Occipital lobe (tissue), 2 donors: ENCODE results near the gene PEPD. TPM values are rescaled to one million over a fixed set of nuclear protein-coding genes. Genes with fewer than 3 reads are reported as not detected.

ENCODE experiments used
- DNase-seq: peaks from one replicate; lab custom pipeline; 2025; lab: John Stamatoyannopoulos, UW
- total RNA-seq: library from RNA; depleted of rRNA; stranded (reverse); fragments of >200 nt; gene quantifications from one replicate; pipeline ENCODE4 v1.2.3, GENCODE V29; 2014

The PEPD gene
- total RNA-seq, 1 donor from 2014 or later: 21.5 TPM

DNA sequence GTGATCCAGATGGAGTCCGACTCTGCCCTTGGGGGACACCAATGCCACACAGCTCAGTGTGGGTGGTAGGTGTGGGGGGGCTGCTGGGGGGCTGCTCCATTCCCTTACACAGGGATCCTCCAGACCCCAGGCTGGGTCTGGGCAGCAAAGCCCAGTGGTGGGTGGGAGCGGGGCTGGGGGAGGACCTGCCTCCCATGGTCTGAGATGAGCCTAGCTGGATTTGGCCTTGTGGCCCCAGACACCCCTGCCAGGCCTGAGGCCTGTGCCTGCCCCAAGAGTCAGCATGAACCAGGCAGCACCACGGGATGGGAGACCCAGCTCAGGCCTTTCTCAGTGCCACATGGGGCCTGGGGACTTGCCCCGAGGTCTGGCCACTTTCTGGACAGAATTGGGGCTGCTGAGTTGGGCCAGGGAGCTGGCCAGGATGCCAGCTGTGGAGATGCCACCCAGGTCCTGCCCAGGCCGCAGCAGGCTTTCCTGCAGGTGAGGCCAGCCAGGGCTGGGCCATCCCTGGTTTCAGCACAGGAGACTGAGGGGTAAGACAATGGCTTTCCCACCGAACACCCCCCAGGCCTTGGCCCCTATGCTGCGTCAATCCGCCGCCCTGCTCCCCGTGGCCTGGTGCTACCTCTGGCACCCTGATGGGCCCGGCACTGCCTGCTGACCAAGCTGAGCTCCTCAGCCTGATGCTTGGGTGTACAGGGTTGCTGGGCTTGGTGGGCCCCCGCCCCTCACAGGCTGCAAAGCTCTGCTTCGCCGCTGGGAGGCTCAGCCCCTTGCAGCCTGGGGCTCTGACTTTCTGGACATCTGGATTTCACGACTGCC is 123.8 kb downstream of the PEPD start:
- no peak for DNase-seq

DNA sequence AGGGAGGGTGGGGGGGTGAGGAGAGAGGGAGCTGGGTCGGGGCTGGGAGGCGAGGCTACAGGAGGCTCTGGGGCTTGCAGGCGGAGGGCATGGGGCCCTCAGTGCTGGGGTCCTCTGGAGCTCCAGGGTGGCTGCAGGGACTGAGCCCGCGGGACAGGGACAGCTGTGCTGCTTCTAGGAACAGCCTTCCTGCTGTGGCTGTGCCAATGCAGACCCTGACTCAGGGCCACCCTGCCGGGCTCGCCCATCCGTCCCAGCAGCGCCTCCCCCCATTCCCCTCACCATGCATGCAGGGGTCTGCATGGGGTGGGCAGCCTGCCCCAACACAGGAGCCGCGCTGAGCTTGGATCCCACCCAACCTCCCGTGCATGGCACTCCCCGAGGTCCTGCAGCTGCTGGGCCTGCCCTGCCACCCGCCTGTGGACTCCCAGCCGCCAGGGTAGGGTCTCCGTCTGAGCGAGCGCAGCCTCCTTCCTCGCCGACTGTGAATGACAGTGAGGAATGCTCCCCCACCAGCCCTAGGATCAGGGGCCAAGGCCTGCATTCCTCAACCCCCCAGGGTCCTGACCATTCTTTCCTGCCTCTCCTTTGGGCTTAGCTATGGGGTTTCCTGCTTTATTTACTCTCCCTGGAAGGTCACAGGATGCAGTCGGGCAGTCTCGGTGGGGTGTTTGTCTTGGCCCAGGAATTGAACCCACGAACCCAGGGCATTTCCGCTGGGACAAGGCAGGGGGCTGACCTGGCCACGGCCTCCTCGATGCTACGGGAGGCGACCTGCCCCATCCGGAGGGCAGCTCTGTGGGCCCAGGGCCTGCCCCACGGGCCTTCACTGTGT is 124.7 kb downstream of the PEPD start:
- no peak for DNase-seq

DNA sequence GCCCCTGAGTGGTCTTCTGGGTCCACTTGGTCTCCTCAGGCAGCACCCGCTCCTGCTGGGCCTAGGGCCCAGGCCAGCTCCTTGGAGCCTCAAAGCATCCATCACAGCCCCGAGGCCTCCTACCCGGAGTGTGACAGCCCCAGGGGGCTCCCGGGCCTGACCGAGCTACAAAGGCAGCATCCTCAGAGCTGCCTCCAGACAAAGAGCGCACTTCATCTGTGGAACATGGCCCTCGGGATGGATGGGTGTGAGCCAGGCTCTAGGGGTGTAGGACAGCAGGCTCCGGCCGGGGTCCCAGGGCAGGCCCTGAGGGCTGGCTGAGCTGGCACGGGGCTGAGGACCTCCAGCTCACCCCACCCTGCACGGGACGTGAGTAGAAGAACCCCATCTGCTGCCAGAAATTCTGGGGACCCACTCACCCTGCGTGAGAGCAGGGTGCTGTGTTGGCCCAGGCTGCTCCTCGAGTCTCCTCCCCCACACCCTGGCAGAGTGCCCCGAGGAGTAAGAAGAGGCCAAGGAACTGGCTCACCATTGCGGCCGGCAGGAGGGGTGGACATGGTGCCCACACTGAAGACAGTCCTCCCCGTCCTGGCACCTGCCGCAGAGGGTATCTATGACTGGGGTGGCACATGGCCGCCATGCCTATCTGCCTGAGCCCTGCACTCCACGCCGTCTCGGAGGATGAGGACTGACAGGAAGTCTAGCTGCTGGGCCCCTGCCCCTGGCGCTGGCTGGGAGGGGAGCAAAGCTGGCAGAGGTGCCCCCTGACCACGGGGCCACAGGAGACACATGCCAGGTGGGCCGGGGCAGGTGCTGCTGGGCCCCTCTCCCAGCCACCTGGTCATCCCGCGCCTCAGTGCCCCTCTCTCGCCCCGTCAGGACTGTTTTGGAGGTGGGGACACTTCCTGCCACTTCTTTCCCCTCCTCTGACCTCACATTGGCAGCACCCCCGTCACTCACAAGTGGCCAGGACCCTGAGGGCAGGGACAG is 125.7 kb downstream of the PEPD start:
- no peak for DNase-seq

DNA sequence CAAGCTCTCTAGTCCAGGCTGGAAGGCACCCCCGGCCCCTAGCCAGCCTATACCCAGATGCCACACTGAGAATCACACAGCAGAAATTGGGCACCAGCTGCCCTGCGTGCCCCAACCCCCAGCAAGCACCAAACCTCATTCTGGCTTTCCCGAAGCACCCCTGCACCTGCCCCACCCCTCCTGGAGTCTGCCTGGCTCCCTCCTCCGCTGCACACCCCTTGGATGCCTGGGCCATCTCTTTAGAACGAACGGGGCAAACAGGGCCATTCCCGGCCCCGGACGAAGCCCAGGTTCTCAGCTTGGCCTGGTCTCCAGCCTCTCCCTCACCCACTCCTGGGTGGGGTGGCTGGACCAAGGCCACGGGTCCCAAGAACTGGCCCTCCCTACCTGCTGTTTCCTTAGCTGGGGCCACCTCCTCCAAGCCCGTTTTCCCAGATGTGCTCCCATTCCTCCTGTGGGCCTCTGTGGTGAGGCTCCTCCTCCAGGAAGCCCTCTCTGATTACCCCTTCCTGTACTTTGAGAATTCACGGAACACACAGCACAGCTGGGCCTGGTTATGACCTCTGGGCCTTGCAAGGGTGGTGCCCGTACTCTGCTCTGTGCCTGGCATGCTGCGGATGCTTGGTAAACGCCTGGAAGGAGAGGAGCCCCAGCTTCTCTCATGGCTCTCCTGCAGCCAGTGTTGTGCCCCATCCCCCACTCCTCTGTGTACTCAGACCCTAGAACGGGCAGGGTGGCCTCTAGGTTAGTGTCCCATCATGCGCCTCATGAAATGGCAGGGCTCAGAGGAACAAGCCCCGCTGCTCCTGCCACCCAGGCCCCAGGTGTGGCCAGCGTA is 126.6 kb downstream of the PEPD start:
- DNase-seq: no peak

DNA sequence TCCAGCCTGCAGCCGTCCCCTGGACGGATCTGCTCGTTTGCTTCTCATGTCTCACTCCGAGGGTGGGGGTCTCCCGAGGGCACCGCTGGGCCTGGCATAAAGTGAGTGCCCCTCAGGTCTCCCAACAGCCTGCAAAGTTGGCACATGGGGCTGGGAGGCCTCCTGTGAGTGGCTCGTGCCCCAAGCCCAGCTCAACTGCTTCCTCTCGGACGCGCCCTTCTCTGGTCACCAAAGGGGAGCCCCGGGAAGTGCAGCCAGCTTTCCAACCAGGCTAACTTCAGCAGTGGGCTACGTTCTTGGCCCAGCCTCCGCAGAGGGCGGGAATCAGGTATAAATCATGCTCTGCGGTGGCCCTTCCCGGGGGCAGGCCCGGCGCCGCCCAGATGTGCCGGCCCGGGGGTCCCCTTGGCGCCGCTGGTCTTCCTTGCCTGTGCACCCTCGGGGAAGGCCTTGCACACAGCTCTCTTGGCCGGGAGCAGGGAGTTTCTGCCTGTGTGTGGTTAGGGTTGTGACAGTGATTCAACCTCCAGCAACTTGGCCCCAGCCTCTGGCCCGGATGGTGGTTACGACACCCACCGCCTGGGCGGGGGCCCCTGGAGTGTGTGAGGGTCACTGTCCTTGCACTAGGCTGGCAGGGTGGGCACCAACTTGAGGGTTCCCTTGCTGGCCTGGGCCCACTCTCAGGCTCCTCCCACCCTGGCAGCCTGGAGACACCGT is 127.4 kb downstream of the PEPD start:
- DNase-seq: no peak

DNA sequence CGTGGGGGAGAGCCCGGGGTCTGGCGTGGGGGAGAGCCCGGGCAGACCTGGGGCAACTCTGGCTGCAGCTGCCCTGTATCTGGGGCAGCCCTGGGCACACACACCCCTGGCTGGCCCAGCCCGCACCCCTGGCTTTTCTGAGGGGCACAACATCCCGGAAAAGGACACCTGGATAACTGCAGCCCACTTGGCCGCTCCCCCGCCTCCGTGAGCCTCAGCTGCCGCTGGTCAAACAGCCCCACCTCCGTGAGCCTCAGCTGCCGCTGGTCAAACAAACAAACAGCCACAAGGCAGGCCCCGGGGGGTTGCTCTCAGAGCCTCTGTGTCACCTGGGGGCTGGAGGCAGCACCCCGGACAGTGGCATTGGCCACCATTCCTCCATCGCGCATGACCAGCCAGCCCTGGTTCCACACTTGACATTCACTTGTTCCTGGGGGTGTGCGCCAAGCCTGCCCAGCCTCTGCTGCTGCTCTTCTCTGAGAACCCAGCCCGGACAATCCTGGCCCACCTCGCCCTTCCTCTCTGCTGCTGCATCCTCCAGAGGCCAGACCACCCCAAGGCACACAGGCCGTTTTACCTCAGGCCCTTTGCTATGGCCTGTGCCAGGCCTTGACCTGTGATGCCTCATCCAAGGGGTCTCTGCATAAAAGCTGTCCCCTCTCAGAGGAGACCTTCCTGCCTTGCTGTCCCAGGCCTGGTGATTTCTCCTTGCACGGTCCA is 128.1 kb downstream of the PEPD start:
- no peak for DNase-seq

DNA sequence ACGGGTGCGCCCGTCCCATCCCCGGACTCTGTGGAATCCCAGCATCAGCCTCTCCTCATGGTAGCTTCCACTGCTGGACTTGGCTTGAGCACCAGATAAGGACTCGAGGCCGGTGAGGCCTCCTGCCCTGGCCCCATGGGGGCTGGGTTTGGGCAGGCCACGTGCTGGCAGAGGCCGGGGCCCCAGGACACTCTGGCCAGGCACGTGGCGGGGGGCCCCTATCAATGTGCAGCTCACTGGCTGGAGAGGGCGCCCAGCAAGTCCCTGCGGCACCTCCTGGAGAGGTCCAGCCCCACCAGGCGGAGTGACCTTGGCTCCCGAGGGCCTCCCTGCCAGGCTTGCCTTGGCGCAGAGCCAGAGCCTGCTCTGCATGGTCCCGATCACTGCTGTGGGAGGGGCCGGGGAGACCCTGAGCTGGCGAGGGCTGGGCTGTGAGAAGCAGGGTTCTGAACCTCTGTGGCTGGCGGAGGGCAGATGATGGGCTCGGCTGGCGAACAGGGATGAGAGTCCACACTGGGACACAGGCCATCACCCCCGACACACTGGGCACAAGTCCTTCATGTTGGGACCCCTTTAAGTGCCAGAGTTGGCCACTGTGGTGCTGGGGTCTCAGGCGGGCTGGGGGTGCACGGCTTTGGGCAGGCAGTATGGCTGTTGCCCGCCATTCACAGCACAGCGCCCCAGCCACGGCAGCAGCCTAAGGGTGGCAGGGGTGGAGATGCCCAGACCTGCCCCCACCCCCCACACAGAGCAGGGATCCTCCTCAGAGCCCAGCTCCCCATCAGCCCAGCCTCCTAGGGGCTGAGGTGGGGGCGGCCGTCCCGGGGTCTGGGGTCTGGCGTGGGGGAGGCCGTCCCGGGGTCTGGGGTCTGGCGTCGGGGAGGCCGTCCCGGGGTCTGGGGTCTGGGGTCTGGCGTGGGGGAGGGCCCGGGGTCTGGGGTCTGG is 129.0 kb downstream of the PEPD start:
- DNase-seq: no peak

DNA sequence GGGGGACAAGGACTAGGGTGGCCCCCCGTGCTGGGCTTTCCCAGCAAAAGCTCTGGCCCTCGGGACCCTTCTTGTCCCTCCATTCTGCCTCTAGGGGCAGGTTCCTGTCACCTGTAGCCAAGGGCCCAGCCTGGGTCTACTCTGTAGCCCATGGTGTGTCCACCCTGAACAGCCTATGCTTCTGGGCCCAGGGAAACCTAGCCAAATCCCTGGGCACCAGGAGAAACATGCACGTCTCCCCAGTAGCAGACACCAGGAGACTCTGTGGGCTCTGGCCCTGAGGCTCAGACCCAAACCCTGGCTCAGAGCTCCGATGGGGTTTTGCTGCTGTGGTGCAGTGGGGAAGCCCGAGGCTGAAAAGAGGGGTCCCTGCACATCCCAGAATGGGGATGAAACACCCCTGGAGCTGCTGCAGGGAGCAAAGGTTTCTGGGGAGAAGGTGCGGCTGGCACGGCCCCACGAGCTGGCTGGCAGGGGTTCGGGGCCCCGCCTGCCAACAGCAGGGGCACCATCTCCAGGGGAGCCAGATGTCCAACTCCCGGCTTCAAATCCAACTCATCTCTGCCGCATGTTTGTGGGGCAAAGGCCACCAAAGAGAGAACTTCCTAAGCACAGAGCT is 129.9 kb downstream of the PEPD start:
- no peak for DNase-seq

DNA sequence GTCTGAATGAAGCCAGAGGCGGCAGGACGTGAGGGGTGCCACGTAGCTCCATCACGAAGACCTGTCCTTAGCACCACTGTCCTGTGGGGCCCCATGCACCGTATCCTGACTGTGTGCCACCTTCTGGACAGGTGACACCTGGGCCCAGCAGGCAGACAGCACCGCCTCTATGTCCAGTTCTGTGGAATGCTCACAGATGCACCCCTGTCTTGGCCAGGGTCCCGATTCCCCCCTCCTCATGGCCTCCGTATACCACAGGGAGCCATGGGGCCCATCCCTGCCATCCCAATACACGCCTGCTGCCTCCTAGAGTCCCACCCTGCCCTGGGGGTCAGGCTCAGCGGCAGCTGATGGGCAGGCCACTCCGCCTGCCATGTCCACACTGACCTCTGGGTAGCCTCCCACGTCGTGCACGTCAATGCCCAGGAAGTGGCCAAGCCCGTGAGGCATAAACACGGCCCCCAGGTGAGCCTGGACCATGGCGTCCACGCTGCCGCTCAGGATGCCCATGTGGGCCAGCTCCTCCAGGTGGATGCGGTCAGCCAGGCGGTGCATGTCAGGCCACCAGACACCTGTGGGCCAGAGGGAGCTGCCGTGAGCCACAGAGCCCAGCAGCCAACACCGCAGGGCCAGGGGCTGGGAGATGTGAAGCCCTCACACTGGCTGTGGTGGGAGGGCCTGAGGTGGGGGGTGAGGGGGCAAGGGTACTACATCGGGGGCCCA is 130.5 kb downstream of the PEPD start:
- no peak for DNase-seq

DNA sequence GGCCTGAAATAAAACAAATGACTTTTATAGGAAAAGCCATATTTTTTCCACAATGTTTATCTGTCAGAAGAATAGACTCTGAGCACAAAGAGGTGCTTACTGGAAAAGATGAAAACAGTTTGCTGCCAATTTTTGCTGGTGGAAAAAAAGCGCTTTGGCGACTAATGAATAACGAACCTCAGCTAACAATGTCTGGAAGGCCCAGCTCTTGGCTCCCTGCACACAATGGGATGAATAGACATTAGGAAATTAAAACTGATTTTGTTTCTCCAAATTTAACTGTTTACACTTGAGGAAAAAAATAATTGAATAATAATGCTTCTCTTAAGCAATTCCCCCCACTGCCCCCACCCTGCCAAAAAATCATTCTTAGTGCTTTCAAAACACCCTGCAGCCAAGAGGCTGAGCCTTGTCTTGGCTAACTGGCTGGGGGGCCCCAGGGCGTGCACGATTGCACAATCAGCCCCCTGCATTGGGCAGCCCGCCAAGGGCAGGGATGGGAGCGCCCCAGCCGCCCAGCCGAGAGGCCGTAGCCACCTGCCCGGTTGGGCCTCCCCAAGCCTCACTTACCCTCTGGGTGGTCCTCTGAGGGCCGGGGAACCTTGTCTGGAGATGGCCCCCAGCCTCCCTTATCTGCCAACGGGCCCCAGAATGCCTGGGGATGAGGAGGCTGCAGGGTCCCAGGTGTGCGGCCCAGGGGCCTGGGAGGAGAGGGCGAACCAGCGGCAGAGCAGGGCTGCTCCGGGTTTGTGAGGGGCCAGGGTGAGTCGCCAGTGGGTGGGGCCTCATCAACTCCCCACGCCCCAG is 131.3 kb downstream of the PEPD start:
- DNase-seq: peak; percentile 50

DNA sequence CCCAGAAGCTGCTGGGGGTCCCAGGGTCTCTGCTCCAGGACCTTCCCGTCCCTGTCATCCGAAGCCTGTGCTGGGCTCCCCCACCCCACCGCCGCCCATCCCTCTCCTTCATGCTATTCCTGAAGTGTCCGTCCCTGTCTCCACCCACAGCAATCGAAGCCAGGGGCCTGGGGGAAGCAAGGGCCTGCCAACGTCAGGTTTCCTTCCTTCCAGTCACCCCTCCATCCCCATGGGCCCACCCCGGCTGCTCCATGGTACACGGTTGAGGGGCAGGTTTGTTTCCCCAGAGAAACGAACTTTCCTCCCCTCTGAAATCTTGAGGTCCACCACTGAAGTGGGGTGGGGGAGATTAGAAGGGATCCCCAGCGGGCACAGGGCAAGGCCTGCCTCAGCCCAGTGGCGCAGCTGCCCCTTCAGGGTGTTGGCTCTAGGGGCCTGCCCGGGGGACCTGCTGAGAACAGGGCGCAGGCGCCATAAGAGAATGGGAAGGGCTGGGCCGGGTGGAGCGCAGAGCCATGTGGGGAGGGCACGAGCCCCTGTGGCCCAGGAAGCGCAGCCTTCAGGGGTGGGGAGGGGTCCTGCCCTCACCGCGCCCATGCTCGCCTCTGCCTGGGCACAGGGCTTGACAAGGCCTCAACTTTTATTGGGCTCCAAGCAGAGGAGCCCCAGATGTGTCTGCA is 132.0 kb downstream of the PEPD start:
- no peak for DNase-seq

DNA sequence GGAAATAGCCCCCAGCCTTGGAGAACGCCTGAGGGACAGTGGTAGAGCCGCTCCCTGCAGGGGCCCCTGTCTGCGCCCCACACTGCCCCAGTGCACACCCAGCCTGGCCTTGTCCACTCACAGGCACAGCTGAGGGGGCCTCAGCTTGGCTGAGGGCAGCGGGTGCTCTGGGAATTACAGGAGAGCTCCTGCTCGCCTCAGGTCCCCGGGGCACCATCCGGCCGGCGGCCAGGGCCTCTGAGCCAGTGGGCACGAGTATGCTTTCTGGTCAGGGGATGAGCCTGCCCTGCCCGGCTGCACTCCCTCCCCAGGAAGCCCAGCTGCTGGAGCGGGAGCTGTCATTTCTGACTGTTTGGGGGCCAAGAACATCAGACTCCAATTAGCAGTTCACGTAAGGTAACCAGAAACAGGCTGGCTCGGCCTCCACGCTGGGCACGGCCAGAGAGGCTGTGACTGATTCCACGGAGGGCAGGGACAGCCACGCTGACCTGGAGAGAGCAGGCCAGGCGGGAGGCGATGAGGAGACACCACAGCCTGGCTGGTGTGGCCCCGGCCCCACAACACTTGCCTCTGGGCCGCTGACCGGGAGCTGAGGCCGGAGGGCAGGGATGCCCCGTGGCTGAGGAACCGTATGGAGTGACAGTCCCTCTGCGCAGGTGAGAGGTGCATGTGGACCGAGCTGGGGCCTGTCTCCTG is 132.7 kb downstream of the PEPD start:
- DNase-seq: no peak

DNA sequence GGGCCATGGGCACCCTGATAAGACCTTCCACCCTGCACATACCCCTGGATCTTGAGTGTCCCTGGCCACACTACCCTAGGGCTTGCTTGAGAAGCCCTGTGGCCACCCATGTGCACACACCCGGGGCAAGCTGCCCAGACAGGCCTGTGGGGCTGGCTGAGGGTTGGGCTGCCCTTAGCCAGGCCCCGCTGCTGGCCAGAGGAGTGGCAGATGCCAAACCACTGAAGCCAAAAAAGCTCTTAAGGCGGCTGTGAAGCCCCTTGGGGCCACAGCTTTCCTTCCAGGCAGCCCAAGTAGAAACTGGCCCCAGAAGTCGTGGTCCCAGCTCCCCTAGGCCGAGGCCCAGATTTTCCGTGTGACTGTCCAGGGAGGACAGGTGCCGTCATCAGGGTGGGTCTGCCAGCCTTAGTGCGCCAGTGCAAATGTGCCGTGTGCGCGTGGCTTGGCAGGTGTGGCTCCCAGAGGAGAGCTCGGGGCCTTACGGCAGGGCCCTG is 133.3 kb downstream of the PEPD start:
- no peak for DNase-seq

DNA sequence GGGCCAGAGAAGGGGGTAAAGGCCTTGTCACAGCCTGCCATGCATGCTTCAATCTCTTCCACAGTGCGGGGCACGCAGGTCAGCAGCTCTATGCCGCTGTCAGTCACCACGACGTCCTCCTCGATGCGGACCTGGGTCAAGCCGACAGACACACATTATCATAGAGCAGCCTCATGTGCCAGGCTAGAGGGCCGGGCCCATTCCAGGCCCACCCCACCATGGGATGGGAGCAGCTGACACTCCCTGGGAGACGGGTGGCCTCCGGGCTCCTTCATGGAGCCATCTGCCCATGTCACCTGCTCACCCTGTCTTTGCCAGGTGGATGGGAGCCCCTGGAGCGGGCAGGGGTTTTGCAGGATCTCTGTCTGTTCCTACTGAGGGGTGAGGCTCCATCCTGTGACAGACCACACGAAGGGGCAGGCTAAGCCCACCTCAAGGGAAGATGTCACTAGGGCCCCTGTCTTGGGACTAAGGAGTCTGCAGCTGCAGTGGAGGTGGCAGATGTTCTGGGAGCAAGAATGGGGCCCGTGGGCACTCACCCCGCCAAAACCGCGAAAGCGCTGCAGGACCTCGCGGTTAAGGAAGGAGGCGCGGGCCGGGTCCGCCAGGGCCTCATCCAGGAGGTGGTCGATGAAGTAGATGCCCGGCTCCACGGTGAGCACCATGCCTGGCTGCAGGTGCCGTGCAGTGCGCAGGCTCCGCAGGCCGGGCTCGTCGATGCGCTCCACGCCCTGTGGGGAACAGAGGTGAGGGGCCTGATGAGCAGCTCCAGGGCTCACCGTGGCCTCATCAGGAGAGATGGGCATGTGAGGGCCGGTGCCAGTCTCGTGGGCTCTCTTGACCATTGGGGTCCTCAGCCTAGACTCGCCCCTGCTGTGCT is 134.0 kb downstream of the PEPD start:
- DNase-seq: no peak
